K562 (cell line): Measurements from ENCODE around the gene FUCA1. TPM values are rescaled to one million over a fixed set of nuclear protein-coding genes. Genes with fewer than 3 reads are reported as not detected.

Experiments used
- ATAC-seq: fragments of 200-7000 bp; cut with Tn5 transposase; 3 replicates; pipeline ENCODE4 v1.9.1; 2020; ENCODE audit warnings: moderate library complexity
- BruUV-seq: library from RNA; stranded (reverse); fragments of 400-500 nt; replicated peaks from 2 replicates; lab custom pipeline; 2021; lab: Mats Ljungman, UMichigan
- CTCF ChIA-PET: fragments of 300-600 bp; formaldehyde crosslinking; extraction: SDS; loops from one replicate; lab custom pipeline; 2021; ENCODE audit warnings: low intra/inter-chr PET ratio; lab: Yijun Ruan, JAX
- POLR2A ChIA-PET: fragments of 300-600, 350-650 bp; sonication (Branson Sonifier 250); formaldehyde crosslinking; extraction: SDS; loops from one replicate; lab custom pipeline; 2021; ENCODE audit warnings: antibody characterized with exemption, inconsistent platforms; lab: Yijun Ruan, JAX
- DNase-seq, 4 experiments: peaks; one replicate each; pipeline versions ENCODE4 v3.0.0 to v3.0.0-alpha.2; 2011 to 2018; ENCODE audit warnings: low spot score in 3 of 4, mixed read lengths in 3 of 4; ENCODE audit errors: extremely low read depth in 1 of 4
- FAIRE-seq: peaks from 2 replicates; lab custom pipeline; 2011; peaks lifted over from hg19 to GRCh38; lab: Jason Lieb, UNC
- H2AFZ ChIP-seq: 2 replicates; pipeline ENCODE4 v1.6.0; 2011; ENCODE audit warnings: low read depth, low read length, control low read depth, inconsistent platforms
- H3K27ac ChIP-seq: fragments of 200-600 bp; 3 replicates; pipeline ENCODE4 v1.8.0; 2011; ENCODE audit warnings: low read depth, mild to moderate bottlenecking, control low read depth, inconsistent platforms, low read length, moderate library complexity, mixed read lengths; ENCODE audit errors: extremely low read depth
- H3K27me3 ChIP-seq, 2 experiments: fragments of 300-600 bp in 1 of 2; 2 replicates in 1 of 2; 3 replicates in 1 of 2; pipeline versions ENCODE4 v1.6.0 to v1.8.0; 2011; ENCODE audit warnings: inconsistent platforms in 2 of 2, low read length in 2 of 2, mild to moderate bottlenecking in 1 of 2, mixed read lengths in 1 of 2, moderate library complexity in 1 of 2; ENCODE audit not compliant: control insufficient read depth in 2 of 2, insufficient read depth in 2 of 2
- H3K36me3 ChIP-seq: fragments of 300-600 bp; 3 replicates; pipeline ENCODE4 v1.8.0; 2011; ENCODE audit warnings: mild to moderate bottlenecking, low read length, inconsistent platforms; ENCODE audit not compliant: control insufficient read depth, insufficient read depth
- H3K4me1 ChIP-seq, 2 experiments: fragments of 200-600 bp in 1 of 2; replicated peaks in 1 of 2; 2 replicates in 1 of 2; 3 replicates in 1 of 2; pipeline versions ENCODE4 v1.5.1 to v1.8.0; 2011; ENCODE audit warnings: inconsistent platforms in 2 of 2, low read length in 2 of 2, mild to moderate bottlenecking in 1 of 2, mixed read lengths in 1 of 2, moderate library complexity in 1 of 2; ENCODE audit not compliant: control insufficient read depth in 2 of 2, insufficient read depth in 2 of 2
- H3K4me2 ChIP-seq: 2 replicates; pipeline ENCODE4 v1.6.1; 2011; ENCODE audit warnings: low read length, control low read depth, inconsistent platforms, mixed read lengths; ENCODE audit not compliant: insufficient read depth
- H3K4me3 ChIP-seq: fragments of 200-600 bp; sonication (generic), shearing (Covaris generic); 2 replicates; pipeline ENCODE4 v1.5.1; 2016; ENCODE audit warnings: control low read depth, inconsistent platforms
- H3K79me2 ChIP-seq: fragments of 200-600 bp; 3 replicates; pipeline ENCODE4 v1.8.0; 2011; ENCODE audit warnings: low read length, inconsistent platforms; ENCODE audit not compliant: control insufficient read depth, insufficient read depth
- H3K9ac ChIP-seq, 2 experiments: 2 replicates each; pipeline versions ENCODE4 v1.6.0 to v1.6.1; 2011; ENCODE audit warnings: low read depth in 2 of 2, low read length in 2 of 2, control low read depth in 1 of 2, inconsistent platforms in 1 of 2, mild to moderate bottlenecking in 1 of 2, mixed read lengths in 1 of 2; ENCODE audit not compliant: insufficient read depth in 1 of 2
- H3K9me1 ChIP-seq: one replicate; pipeline ENCODE4 v1.6.0; 2011; ENCODE audit warnings: inconsistent platforms, mild to moderate bottlenecking, low read length, moderate library complexity; ENCODE audit not compliant: control insufficient read depth, insufficient read depth
- H3K9me3 ChIP-seq: replicated peaks from 2 replicates; pipeline ENCODE4 v1.5.1; 2011; ENCODE audit warnings: low read depth, low read length, inconsistent platforms; ENCODE audit not compliant: control insufficient read depth, insufficient read depth
- H4K20me1 ChIP-seq: replicated peaks from 2 replicates; pipeline ENCODE4 v1.6.1; 2011; ENCODE audit warnings: low read length, inconsistent platforms, mixed read lengths; ENCODE audit not compliant: control insufficient read depth, insufficient read depth
- BCL6 ChIP-seq: fragments of 250-450 bp; sonication (Bioruptor Pico); IDR thresholded peaks from 2 replicates; pipeline ENCODE4 v1.4.0; 2020
- CREB1 ChIP-seq, 2 experiments: sonication (generic) in 1 of 2; formaldehyde crosslinking in 1 of 2; IDR thresholded peaks; 2 replicates each; pipeline versions ENCODE4 v1.6.1 to v1.8.0; 2012 to 2022; ENCODE audit warnings: inconsistent platforms in 1 of 2, mild to moderate bottlenecking in 1 of 2, missing genetic modification reagents in 1 of 2, moderate library complexity in 1 of 2
- ELK3 ChIP-seq: fragments of 450-650 bp; formaldehyde crosslinking; IDR thresholded peaks from 2 replicates; pipeline ENCODE4 v1.4.0; 2020; ENCODE audit warnings: mild to moderate bottlenecking
- FOXM1 ChIP-seq, 2 experiments: fragments of 450-650 bp in 1 of 2; sonication (generic) in 1 of 2; formaldehyde crosslinking in 1 of 2; IDR thresholded peaks; 2 replicates each; pipeline versions ENCODE4 v1.6.1 to v1.9.0; 2017 to 2022; ENCODE audit warnings: low read depth in 2 of 2, mild to moderate bottlenecking in 2 of 2, missing genetic modification reagents in 1 of 2, moderate library complexity in 1 of 2
- HNRNPLL ChIP-seq: fragments of 200-400 bp; formaldehyde crosslinking; IDR thresholded peaks from 2 replicates; pipeline ENCODE4 v1.6.1; 2017; ENCODE audit warnings: low read length, low read depth, mild to moderate bottlenecking; ENCODE audit not compliant: poor library complexity, severe bottlenecking
- KDM1A ChIP-seq, 2 experiments: fragments of 450-650 bp; IDR thresholded peaks; 2 replicates each; pipeline ENCODE4 v1.6.1; 2016; ENCODE audit warnings: mild to moderate bottlenecking in 2 of 2
- KLF13 ChIP-seq: fragments of 450-650 bp; IDR thresholded peaks from 2 replicates; pipeline ENCODE4 v1.6.1; 2016; ENCODE audit warnings: missing genetic modification characterization, low read depth, mild to moderate bottlenecking, missing compliant biosample characterization, moderate library complexity, borderline replicate concordance
- KLF16 ChIP-seq: IDR thresholded peaks from 2 replicates; pipeline ENCODE4 v1.6.1; 2016; ENCODE audit warnings: antibody characterized with exemption
- MAFF ChIP-seq: IDR thresholded peaks from 2 replicates; pipeline ENCODE4 v1.6.1; 2012; ENCODE audit warnings: low read length, improper control_type of control experiment
- MAFG ChIP-seq: fragments of 450-650 bp; conservative IDR thresholded peaks from 2 replicates; pipeline ENCODE4 v1.6.1; 2016; ENCODE audit warnings: missing genetic modification characterization, missing compliant biosample characterization
- MAFK ChIP-seq: IDR thresholded peaks from 2 replicates; pipeline ENCODE4 v1.6.1; 2011; ENCODE audit warnings: low read length, improper control_type of control experiment
- NFE2 ChIP-seq: IDR thresholded peaks from 2 replicates; pipeline ENCODE4 v1.6.1; 2014; ENCODE audit warnings: antibody characterized with exemption, low read depth
- NR2C1 ChIP-seq, 2 experiments: fragments of 450-650 bp; IDR thresholded peaks; 2 replicates each; pipeline ENCODE4 v1.6.1; 2017; ENCODE audit warnings: mild to moderate bottlenecking in 2 of 2, antibody characterized with exemption in 1 of 2, inconsistent platforms in 1 of 2, missing compliant biosample characterization in 1 of 2, missing genetic modification characterization in 1 of 2
- RBM25 ChIP-seq: fragments of 200-400 bp; formaldehyde crosslinking; IDR thresholded peaks from 2 replicates; pipeline ENCODE4 v1.6.1; 2018; ENCODE audit warnings: low read length, low read depth, moderate library complexity; ENCODE audit not compliant: severe bottlenecking
- RCOR1 ChIP-seq, 2 experiments: IDR thresholded peaks; 2 replicates each; pipeline ENCODE4 v1.6.1; 2012; ENCODE audit warnings: low read depth in 2 of 2, low read length in 2 of 2, borderline replicate concordance in 1 of 2, improper control_type of control experiment in 1 of 2
- SMARCE1 ChIP-seq: fragments of 450-650 bp; IDR thresholded peaks from 2 replicates; pipeline ENCODE4 v1.7.1; 2016; ENCODE audit warnings: mild to moderate bottlenecking
- TCFL5 ChIP-seq: fragments of 250-450 bp; sonication (Bioruptor Pico); conservative IDR thresholded peaks from 2 replicates; pipeline ENCODE4 v1.6.1; 2021; ENCODE audit warnings: mild to moderate bottlenecking, moderate library complexity, matching md5 sums
- TEAD2 ChIP-seq: fragments of 450-650 bp; IDR thresholded peaks from 2 replicates; pipeline ENCODE4 v1.6.1; 2016; ENCODE audit warnings: missing genetic modification characterization, control low read depth, missing compliant biosample characterization
- ZEB2 ChIP-seq: fragments of 450-650 bp; IDR thresholded peaks from 2 replicates; pipeline ENCODE4 v1.6.1; 2016
- ZNF511 ChIP-seq: sonication (generic); formaldehyde crosslinking; IDR thresholded peaks from 2 replicates; pipeline ENCODE4 v1.8.0; 2022; ENCODE audit warnings: mild to moderate bottlenecking, missing genetic modification reagents
- ZNF695 ChIP-seq: fragments of 450-650 bp; formaldehyde crosslinking; IDR thresholded peaks from 2 replicates; pipeline ENCODE4 v1.4.0; 2020; ENCODE audit warnings: mild to moderate bottlenecking, moderate library complexity
- WGBS: fragments of 100-300 bp; shearing (Covaris generic); methylation state at CpG from one replicate; pipeline ENCODE4 v1.1.6; 2016; ENCODE audit warnings: low coverage, mixed read lengths; ENCODE audit not compliant: insufficient coverage; ENCODE audit errors: missing lambda C conversion rate; 5-methylcytosine and 5-hydroxymethylcytosine counted together
- in situ Hi-C: fragments of 300-500 bp; cut with MboI; formaldehyde crosslinking; loops from 4 replicates; pipeline ENCODE4 v1.15.0; 2018; ENCODE audit warnings: inconsistent platforms, mixed read lengths
- intact Hi-C: fragments of 100-400 bp; cut with micrococcal nuclease; formaldehyde crosslinking; loops from 2 replicates; pipeline ENCODE4 v1.14.2; 2022
- polyA plus RNA-seq, 8 experiments: library from polyadenylated mRNA; depleted of rRNA in 4 of 8; stranded (reverse) in 5 of 8; unstranded in 3 of 8; fragments of >200 nt; fragmentation: Nextera tagmentation in 2 of 8; fragmentation: Illumina TruSeq in 1 of 8; extraction: Ambion mirVana in 2 of 8; extraction: Trizol in 1 of 8; gene quantifications; 2 replicates each; pipeline versions ENCODE4 v1.2.1 to v1.2.3, GENCODE V29; 2011 to 2014; ENCODE audit warnings: inconsistent platforms in 1 of 8, missing spikeins in 1 of 8
- total RNA-seq, 7 experiments: library from RNA; depleted of rRNA in 6 of 7; stranded (reverse); fragments of >200 nt in 6 of 7; fragmentation: Illumina TruSeq in 2 of 7; extraction: Trizol in 2 of 7; gene quantifications; 2 replicates each; pipeline versions ENCODE4 v1.2.1 to v1.2.3, GENCODE V29; 2011 to 2021; ENCODE audit warnings: low replicate concordance in 1 of 7

FUCA1 gene
- total and polyA plus RNA-seq, 9 of the 15 experiments (the other 6 are each of a cell fraction or from before 2014, with no cell fraction given): 7.0 to 20.5 (median 13.5) TPM

- H3K27me3 ChIP-seq: no peaks in the 10 kb centered on the region
- peak overlapping the region in 1 of 2 experiments; percentile 3; a peak in 1 of 4 replicates for H3K9ac ChIP-seq
- DNase-seq (peak in 1 of 4 experiments; percentile 67), ATAC-seq (no peak; the same call in 2 of the 3 replicates), FAIRE-seq (peak; percentile 55)
- no peaks in the 10 kb centered on the region for H3K9me3 ChIP-seq
- no peak overlapping the region for H3K4me2 ChIP-seq
- CTCF ChIA-PET: interaction anchor here (0.6 kb wide), 1 partner anchor 16 kb away, joined by 3 read pairs; no protein-coding TSS in a partner anchor
- POLR2A ChIA-PET: interaction anchor here (0.6 to 1.5 kb wide), 10 partner anchors 8 to 251 kb away, joined by 3 to 5 read pairs (median 4); partner anchors contain the start of gene PITHD1
- H4K20me1 ChIP-seq: no peaks in the 10 kb centered on the region
- no peak overlapping the region for H2AFZ ChIP-seq
- H3K36me3 ChIP-seq: no peaks in the 10 kb centered on the region; the same call in 2 of the 3 replicates
- H3K79me2 ChIP-seq: no peaks in the 10 kb centered on the region
- intact Hi-C loops: no loop called here
- in situ Hi-C loops: loop anchor here (5.0 kb wide), 1 partner anchor 100 kb away; no protein-coding TSS in a partner anchor
- no peaks in the 10 kb centered on the region for H3K9me1 ChIP-seq
- BruUV-seq: no TSS peak
- WGBS: 8% methylated on average over 3 of the region's 3 CpGs
- no peak overlapping the region for H3K4me3 ChIP-seq
- 0 out of 3 replicates have a peak overlapping the region, but pooled peaks have one; percentile 4 for H3K27ac ChIP-seq
- peaks cover 5 to 18% of the 10 kb centered on the region in 2 experiments; a peak in 4 of 5 replicates for H3K4me1 ChIP-seq
- TF ChIP-seq KDM1A (IDR thresholded peaks at IDR 0.05): peak; percentile 65 to 69; a peak in 3 of 4 replicates
- no peak for TF ChIP-seq KLF13
- TF ChIP-seq BCL6 (CRISPR knock-in tag): no peak
- TF ChIP-seq MAFK: peak; percentile 75; the same call in 1 of the 2 replicates
- peak; percentile 93 for TF ChIP-seq MAFG (tag)
- no peak for TF ChIP-seq KLF16
- TF ChIP-seq NFE2: peak; percentile 88
- TF ChIP-seq ZEB2: no peak
- no peak for TF ChIP-seq RBM25
- TF ChIP-seq CREB1 (IDR thresholded peaks at IDR 0.05): no peak
- no peak for TF ChIP-seq CREB1 (CRISPR knock-in tag; IDR thresholded peaks at IDR 0.05)
- no peak for TF ChIP-seq FOXM1 (IDR thresholded peaks at IDR 0.05; ENCODE audit: low read depth)
- no peak for TF ChIP-seq FOXM1 (CRISPR knock-in tag; IDR thresholded peaks at IDR 0.05; ENCODE audit: low read depth)
- TF ChIP-seq ZNF695 (CRISPR knock-in tag): no peak
- TF ChIP-seq ELK3 (CRISPR knock-in tag): no peak
- no peak for TF ChIP-seq TEAD2 (tag)
- TF ChIP-seq RCOR1 (IDR thresholded peaks at IDR 0.05; ENCODE audit: borderline replicate concordance in 1 of 2, low read depth in 2 of 2, low read length in 2 of 2): 0 out of 4 replicates have a peak, but pooled peaks of 1 of the 2 experiments have one; percentile 19
- no peak for TF ChIP-seq HNRNPLL
- TF ChIP-seq ZNF511: no peak
- TF ChIP-seq TCFL5: no peak
- TF ChIP-seq SMARCE1: 0 out of 2 replicates have a peak, but pooled peaks have one; percentile 12
- TF ChIP-seq MAFF: peak; percentile 76; the same call in 1 of the 2 replicates
- no peak for TF ChIP-seq NR2C1 (IDR thresholded peaks at IDR 0.05)
- no peak for TF ChIP-seq NR2C1 (tag; IDR thresholded peaks at IDR 0.05)
Observed at GRCh38 chr1:23807453-23807852, 60.6 kb downstream of the FUCA1 start.
